Measurements from ENCODE around the gene UBASH3B. TPM values are rescaled to one million over a fixed set of nuclear protein-coding genes. Genes with fewer than 3 reads are reported as not detected.

UBASH3B gene
- total RNA-seq, 1 experiment from 2014 or later: 8.0 TPM

DNA sequence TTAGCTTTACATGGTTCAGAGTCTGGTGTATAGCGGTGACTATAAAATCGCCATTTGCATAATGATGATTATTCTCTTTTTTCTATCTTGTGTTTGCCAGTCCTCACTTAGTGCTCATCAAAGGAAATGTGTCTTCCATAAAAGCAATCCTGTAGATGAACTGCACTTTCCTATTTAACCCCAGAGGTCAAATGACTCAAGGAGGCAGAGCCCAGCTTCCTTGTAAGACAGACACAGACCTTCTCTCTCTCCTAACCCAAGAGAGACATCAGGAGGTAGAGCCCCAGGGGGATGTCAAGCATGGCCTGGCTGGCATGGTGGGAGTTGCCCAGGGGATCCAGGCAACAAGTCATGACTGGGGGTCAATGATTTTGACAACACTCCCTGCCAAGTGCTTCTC is 135.9 kb downstream of the UBASH3B start:
- Histone ChIP-seq H2BK12ac (ENCODE audit: insufficient read length, low read depth, low read length) (no peak overlapping the region), H4K91ac (ENCODE audit: insufficient read length, low read depth, low read length) (no peak overlapping the region), H3K9ac (ENCODE audit: extremely low read depth, insufficient read length, low read length) (no peak overlapping the region), H2AK5ac (ENCODE audit: insufficient read length, low read length) (no peak overlapping the region), H3K56ac (ENCODE audit: insufficient read length, low read depth, low read length) (no peak overlapping the region), H2BK5ac (ENCODE audit: insufficient read length, low read length) (no peak overlapping the region), H3K4ac (ENCODE audit: low read depth, low read length) (no peak overlapping the region), H3K79me2 (ENCODE audit: insufficient read depth, low read length) (no peaks in the 10 kb centered on the region), H3K4me2 (ENCODE audit: insufficient read depth, insufficient read length, low read length) (no peak overlapping the region), H2BK20ac (ENCODE audit: low read depth, low read length, poor library complexity, severe bottlenecking) (no peak overlapping the region), H4K5ac (ENCODE audit: insufficient read length, low read depth, low read length) (no peak overlapping the region), H2BK120ac (ENCODE audit: low read depth, low read length, poor library complexity, severe bottlenecking) (no peak overlapping the region), H3K14ac (ENCODE audit: insufficient read depth, low read length) (no peak overlapping the region), H3K79me1 (ENCODE audit: insufficient read depth, low read depth, low read length, poor library complexity, severe bottlenecking) (no peaks in the 10 kb centered on the region), H4K8ac (replicated peaks; ENCODE audit: insufficient read length, low read depth, low read length) (no peak overlapping the region), H3K27ac (ENCODE audit: insufficient read length, low read depth, low read length) (no peak overlapping the region), H3K23me2 (ENCODE audit: insufficient read length, low read depth, low read length, poor library complexity, severe bottlenecking) (no peaks in the 10 kb centered on the region), H3K9me3 (ENCODE audit: control insufficient read depth, low read depth, low read length) (no peaks in the 10 kb centered on the region), H2AFZ (ENCODE audit: low read length) (no peak overlapping the region), H3K23ac (ENCODE audit: insufficient read length, low read depth, low read length) (no peak overlapping the region), H3K18ac (ENCODE audit: insufficient read length, low read depth, low read length) (no peak overlapping the region), H4K20me1 (ENCODE audit: control insufficient read depth, insufficient read depth, insufficient read length) (no peaks in the 10 kb centered on the region), H3T11ph (ENCODE audit: low read length) (no peak overlapping the region), H3K27me3 (ENCODE audit: insufficient read depth, low read length) (no peaks in the 10 kb centered on the region), H2BK15ac (ENCODE audit: low read depth, low read length) (no peak overlapping the region), H3K4me1 (ENCODE audit: insufficient read depth, low read length) (no peaks in the 10 kb centered on the region)
- Mint-ChIP-seq H3K4me3 (no peak overlapping the region), H3K4me1 (0 out of 4 replicates have a peak, but pooled peaks cover 0 to 2% of the 10 kb centered on the region in 2 experiments), H3K9me3 (no peaks in the 10 kb centered on the region), H3K27ac (no peak overlapping the region), H3K36me3 (ENCODE audit: insufficient read depth in 1 of 3, low read depth in 3 of 3) (no peaks in the 10 kb centered on the region; a peak in 1 of 7 replicates), H3K27me3 (ENCODE audit: low read depth) (no peaks in the 10 kb centered on the region)
- DNase-seq: no peak
- no peak for TF ChIP-seq CTCF (conservative IDR thresholded peaks at IDR 0.05)
- WGBS (ENCODE audit: extremely low coverage, insufficient read length, low lambda C conversion rate): no CpG with 5 or more reads among the region's 2 CpGs
